ENCODE results near the gene OLFM1.
"Not testable (repeated sequence)": the region's sequence is repeated elsewhere in the genome, so short reads cannot be mapped to it uniquely, and the experiment has no call there.

Gene OLFM1

GRCh38 chr9:135135929-135136315, 48.5 kb downstream of the OLFM1 start:
- no peak for DNase-seq

DNA sequence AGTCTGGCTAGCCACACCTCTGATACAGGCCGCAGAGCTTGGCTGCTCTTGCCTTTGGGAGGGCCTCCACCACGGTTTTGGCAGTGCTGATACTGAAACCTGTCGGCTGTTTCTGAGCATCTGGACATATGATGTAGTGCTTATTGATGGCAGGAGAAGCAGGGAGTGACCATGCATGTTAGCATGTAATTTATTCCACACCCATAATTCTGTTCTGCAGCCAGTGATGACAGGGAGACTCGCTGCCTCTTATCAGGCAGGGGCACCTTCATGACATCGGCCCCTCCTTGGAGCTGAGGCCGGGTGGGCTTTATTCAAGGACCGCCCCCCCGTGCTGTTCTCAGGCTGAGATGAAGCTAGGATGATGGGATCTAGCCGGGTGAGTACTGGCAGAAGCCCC, 49.0 kb downstream of the OLFM1 start:
- no peak for DNase-seq

DNA sequence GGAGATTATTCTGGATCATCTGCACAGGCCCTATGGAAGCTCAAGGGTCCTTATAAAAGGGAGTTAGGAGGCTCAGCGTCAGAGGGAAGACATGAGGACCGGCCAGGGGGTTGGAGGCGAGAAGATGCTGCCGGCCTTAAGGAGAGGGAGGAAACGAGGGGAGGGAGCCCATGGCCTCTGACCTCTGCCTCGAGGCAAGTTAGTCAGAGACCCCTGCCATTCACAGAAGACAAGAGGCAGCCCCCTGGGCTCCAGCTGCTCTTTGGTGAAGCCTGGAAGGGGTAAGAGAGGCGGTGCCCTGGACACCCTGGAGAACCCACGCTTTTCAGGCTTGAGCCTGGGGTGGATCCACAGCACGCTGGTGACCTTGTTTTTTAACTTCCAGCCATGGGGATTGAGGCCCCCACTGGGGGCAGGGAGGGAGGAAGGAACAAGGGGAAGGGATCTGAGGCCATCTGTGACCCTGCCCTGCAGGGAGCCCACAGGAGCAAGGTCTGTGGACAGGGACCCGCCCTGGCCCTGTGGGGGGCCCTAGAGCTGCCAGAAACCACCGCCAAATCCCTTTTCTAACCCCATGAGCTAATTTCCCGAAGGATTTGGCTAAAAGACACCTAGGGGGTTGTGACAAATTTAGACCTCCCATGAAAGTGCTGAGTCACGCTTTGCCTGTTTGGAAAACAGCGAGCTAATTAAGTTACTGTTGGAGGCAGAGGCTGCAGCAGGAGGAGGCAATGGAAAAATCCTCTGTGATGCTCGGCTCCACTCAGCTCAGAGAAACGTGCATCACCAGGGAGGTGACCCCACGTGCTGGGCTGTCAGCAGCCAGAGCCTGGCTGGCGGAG, 49.7 kb downstream of the OLFM1 start:
- DNase-seq = no peak

GRCh38 chr9:135138078-135138855, 50.8 kb downstream of the OLFM1 start:
- DNase-seq = no peak

DNA sequence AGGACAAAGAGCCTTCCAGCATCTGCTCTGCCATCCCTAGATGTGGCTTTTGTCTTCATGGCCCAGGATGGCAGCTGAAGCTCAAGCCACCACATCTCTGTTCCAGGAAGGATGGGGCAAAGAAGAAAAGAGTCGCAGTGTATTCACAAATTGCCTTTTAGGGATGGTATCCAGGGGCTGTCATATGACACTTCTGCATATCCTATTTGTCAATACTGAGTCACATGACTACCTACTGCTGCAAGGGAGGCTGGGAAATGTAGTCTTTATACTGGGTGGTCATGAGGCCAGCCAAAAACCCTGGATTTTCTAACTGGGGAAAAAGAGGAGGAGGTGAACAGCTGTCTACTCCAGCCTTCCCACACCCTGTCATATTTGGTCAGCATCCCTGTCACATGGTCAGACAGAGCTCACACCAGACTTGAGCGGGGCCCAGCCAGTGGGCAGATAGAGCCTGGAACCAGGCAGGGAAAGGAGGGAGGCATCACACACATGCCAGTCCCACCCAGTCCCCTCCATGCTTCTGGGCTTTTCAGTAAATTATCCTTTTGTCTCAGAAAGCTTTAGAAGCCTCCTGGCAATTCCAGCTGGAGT, 52.0 kb downstream of the OLFM1 start:
- DNase-seq = no peak

- DNase-seq = no peak
These were observed 53.8 kb downstream of the OLFM1 start for GRCh38 chr9:135141183-135141774.

GRCh38 chr9:135144581-135145170, 57.2 kb downstream of the OLFM1 start:
- no peak for DNase-seq

DNA sequence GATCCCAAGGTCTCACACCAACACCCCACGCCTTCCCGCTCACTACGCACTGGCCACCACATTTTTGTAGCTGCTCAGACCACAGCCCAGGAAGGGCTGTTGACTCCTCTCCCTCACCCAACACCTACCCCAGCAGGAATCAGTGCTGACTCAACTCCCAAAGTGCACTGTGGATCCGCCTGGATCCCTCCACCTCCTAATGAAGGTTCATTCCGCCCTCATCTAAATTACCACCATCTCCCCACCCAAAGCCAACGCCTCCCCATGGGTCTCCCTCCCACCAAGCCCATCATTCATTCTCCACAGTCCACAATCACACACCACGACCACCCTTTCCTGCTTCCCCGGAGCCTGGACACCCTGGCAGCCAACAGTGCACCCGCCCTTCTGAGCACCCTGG, 57.8 kb downstream of the OLFM1 start:
- no peak for DNase-seq

DNA sequence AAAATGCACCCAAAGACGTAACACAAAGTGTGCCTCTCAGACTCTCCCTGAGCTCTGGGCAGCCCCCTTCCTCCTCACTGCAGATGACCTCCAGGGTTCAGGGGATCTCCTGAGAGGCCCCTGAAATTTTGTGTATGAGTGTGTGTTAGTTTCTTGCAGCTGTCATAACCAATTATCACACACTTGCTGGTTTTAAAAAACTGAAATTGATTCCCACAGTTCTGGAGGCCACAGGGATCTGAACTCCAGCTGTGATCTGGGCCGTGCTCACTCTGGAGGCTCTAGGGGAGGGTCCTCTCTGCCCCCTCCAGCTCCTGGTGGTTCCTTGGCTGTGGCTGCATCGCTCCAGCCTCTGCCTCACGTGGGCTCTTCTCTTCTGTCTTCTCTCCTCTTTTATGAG, 58.8 kb downstream of the OLFM1 start:
- DNase-seq = no peak

DNA sequence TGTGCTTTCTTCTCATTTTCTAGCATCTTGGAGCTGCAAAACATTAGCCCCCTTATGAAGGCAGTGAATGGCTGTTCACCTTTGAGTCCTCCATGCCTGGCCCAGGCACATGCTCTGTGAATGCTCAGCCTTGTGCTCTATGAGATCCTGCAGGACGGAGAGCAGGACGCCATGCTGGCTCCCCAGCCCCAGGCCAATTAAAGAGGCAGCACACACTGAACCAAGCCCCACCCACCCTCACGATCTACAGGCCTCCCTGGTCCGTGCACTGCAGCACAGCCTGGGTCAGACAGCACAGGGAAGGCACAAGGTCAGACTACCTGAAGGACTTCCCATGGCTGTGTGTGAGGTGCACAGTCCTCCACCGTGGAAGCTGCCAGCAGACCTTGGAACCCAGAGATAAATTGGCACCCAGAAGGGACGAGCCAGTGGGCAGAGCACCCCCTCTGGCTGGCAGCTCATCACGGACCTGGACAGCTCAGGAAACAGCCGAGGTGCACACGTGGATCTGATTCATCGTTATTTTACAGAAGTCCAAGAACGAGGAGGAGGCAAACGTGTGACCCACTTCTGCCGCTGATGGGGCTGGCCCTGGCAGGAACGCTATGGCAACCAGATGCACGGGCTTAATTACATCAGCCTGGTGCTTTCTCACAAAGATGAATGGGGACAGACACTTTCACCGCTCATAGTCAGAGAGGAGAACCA, 59.5 kb downstream of the OLFM1 start:
- no peak for DNase-seq

DNA sequence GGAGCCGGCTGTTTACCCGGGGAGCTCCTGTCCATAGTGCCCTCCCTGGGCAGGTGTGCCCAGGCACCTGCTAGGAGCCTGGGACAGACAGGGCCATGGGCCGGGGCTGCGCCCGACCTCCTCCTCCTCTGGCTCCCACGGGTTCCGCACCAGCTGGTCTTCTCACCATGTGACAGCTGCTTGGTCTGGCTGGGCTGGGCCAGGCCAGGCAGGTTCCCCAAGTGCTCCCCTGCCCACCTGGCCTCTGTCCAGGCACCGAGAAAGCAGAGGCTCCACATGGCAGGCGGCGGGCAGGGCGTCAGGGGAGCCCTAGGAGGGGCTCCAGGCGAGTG, 60.0 kb downstream of the OLFM1 start:
- no peak for DNase-seq

DNA sequence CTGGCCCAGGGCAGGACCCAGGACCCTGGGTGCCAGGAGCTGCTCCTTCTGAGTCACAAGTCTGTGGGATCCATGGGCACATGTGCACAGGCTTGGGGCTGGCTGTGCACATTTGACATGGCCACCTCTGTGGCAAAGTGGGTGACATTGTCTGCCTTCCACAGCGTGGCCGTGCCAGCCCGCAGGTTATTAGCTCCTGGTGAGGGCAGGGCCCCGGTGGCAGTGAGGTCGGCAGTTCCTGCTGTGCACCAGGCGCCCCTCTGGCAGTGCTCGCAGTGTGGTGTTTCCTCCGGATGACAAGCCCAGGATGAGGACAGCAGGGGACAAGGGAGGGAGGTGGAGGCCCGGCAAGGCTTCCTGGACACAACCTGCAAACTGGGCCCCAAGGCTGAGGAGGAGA, 60.5 kb downstream of the OLFM1 start:
- no peak for DNase-seq

GRCh38 chr9:135148386-135148785, 60.9 kb downstream of the OLFM1 start:
- no peak for DNase-seq

GRCh38 chr9:135149901-135150300, 62.4 kb downstream of the OLFM1 start:
- DNase-seq = not testable (repeated sequence)

DNA sequence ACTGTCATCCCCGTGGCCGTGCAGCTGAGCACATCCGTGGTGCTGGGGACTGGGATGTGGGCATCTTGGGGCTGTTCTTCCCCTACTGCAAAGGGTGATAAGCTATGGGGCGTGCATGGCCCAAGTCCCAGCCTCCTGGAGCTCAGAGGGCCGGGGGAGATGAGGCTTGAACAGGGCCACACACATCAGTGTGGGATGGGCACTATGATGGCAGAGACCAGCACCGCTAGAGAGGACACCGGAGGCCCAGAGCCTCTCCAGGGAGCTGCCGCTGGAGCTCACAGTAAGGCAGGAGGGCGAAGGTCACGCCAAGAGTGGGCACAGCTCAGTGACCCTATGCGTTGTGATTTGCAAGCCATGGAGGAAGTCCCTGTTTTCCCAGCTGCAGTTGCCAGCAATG, 63.5 kb downstream of the OLFM1 start:
- DNase-seq = no peak

DNA sequence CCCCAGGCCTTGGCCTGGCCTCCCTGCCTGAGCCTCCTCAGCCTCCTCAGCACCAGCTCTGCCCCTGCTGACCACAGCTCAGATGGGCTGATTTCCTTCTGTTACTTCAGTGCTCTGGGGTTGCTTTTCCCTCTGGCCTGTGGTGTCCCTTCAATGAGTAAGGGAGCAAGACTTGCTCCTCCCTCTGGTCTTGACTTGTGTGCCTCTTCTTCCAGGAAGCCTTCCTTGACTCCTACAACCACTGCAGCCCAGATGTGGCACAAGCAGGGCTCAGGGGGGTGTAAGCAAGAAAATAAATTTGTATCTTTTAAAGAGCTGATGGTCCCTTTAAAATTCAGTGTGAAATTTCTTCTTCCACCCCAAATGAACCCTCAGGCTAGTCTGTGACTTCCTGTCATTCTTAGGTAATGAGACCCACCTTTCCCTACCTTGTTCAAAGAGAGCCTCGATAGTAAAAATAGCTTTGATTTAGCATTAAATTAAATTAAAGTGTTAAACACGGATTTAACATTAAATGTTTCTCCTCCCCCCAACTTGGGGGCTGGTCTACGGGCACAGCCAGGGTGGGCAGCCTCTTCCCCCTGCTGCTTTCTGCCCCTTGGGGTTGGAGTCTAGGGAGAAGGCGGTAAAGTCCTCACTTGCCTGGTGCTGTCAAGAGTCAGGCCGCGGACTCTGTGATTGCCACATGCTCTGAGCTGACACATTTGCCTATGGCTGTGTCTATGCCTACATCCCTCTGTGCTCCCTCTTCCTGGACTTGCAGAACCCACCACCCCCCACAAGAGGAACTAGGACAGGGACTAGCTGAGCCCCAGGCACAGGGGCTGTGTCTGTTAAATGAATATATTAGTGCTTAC, 64.5 kb downstream of the OLFM1 start:
- no peak for DNase-seq

- no peak for DNase-seq
These were observed 65.3 kb downstream of the OLFM1 start for GRCh38 chr9:135152614-135153334.

DNA sequence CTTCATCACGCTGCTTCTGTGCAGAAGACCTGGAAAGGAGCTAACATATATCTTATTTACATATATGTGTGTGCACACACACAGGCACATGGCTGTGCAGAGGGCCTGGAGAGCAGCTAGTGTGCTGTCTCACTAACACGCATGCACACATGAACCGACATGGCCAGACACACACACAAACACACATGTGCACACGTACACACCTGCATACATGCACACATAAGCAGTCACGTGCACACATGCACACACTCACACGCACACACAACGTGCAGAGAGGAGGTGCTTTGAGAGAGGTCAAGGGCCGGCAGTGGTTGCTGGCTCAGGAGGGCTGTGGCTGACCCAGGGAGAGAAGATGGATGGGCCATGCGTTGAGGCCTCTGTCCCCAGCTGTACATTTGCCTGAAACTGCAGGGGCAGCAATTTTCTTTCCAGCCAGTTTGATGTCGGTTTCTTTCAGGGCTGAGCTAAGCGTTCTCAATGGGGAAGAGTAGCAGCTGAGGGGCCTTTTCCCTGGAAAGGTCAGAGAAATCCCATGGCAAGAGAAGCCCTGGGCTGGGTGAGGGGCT, 66.7 kb downstream of the OLFM1 start:
- no peak for DNase-seq

DNA sequence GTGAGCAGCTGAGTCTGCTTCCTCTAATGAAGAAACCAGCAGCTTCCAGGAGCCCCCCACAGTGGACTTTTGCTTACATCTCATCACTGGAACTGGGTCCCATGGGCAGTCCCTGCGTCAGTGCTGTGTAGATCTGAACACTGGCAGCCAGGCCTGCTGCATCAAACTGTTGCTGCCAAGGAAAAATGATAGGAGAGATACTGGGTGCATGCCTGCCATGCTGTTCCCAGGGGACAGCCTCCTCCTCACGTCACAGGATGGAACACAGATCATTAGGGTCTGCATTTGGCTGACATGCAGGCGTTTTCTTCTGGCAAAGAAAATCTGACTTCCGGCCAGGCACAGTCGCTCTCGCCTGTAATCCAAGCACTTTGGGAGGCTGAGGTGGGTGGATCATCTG, 67.9 kb downstream of the OLFM1 start:
- DNase-seq = no peak

Data from stimulated activated CD4-positive, alpha-beta T cell treated with anti-CD3 and anti-CD28 coated beads, Interleukin-15, amount 100 ng/mL, for 24 hours (primary cell).